Natural killer cell (primary cell): Measurements from ENCODE around the gene CREBBP. TPM values are rescaled to one million over a fixed set of nuclear protein-coding genes. Genes with fewer than 3 reads are reported as not detected.

ENCODE experiments used
- ATAC-seq, 3 donors: fragments of 150-1000 bp in 2 of 3; fragments of 200-7000 bp in 1 of 3; cut with Tn5 transposase; 1 replicate in 1 of 3; 2 replicates in 2 of 3; pipeline ENCODE4 v1.10.0; 2021; ENCODE audit warnings: mild to moderate bottlenecking in 2 of 3, moderate library complexity in 2 of 3
- DNase-seq, 2 donors: peaks; one replicate each; pipeline versions ENCODE4 v3.0.0 to v3.0.0-alpha.2; 2013 to 2021; ENCODE audit warnings: mixed read lengths in 1 of 2
- H3K27ac ChIP-seq: one replicate; pipeline ENCODE4 v1.5.1; 2013; ENCODE audit warnings: mild to moderate bottlenecking, low read length
- H3K27me3 ChIP-seq: one replicate; pipeline ENCODE4 v1.6.1; 2013; ENCODE audit warnings: low read length; ENCODE audit not compliant: control insufficient read depth, insufficient read depth
- H3K36me3 ChIP-seq: one replicate; pipeline ENCODE4 v1.6.1; 2013; ENCODE audit warnings: low read length; ENCODE audit not compliant: control insufficient read depth, insufficient read depth
- H3K4me1 ChIP-seq: one replicate; pipeline ENCODE4 v1.6.1; 2013; ENCODE audit warnings: low read length; ENCODE audit not compliant: control insufficient read depth, insufficient read depth
- H3K4me3 ChIP-seq: one replicate; pipeline ENCODE4 v1.5.1; 2013; ENCODE audit warnings: low read length
- H3K9me3 ChIP-seq: one replicate; pipeline ENCODE4 v1.6.1; 2013; ENCODE audit warnings: low read length; ENCODE audit not compliant: control insufficient read depth, insufficient read depth
- H3K27ac Mint-ChIP-seq, 2 donors: one replicate each; pipeline ENCODE4 v1.8.0; 2022; ENCODE audit warnings: mild to moderate bottlenecking in 2 of 2, mixed read lengths in 2 of 2, moderate library complexity in 1 of 2
- H3K27me3 Mint-ChIP-seq, 2 donors: one replicate each; pipeline ENCODE4 v1.8.0; 2022; ENCODE audit warnings: low read depth in 2 of 2, mixed read lengths in 2 of 2
- H3K36me3 Mint-ChIP-seq: one replicate; pipeline ENCODE4 v1.8.0; 2022; ENCODE audit warnings: mixed read lengths
- H3K4me1 Mint-ChIP-seq, 2 donors: one replicate each; pipeline ENCODE4 v1.8.0; 2022; ENCODE audit warnings: mixed read lengths in 2 of 2
- H3K4me3 Mint-ChIP-seq: one replicate; pipeline ENCODE4 v1.8.0; 2022; ENCODE audit warnings: mild to moderate bottlenecking, moderate library complexity, mixed read lengths
- H3K9me3 Mint-ChIP-seq, 2 donors: one replicate each; pipeline ENCODE4 v1.8.0; 2022; ENCODE audit warnings: mixed read lengths in 2 of 2
- WGBS: methylation state at CpG from one replicate; pipeline ENCODE4 v1.1.7; 2013; ENCODE audit warnings: missing lambda C conversion rate; ENCODE audit not compliant: insufficient coverage; 5-methylcytosine and 5-hydroxymethylcytosine counted together
- intact Hi-C: fragments of 100-400 bp; cut with micrococcal nuclease; formaldehyde crosslinking; loops from one replicate; pipeline ENCODE4 v1.14.2; 2022
- total RNA-seq, 4 donors: library from RNA; stranded (reverse); fragments of 120-200 nt in 1 of 4; gene quantifications; one replicate each; pipeline versions ENCODE4 v1.2.3 to v1.2.4, GENCODE V29; 2013 to 2022
- TF ChIP-seq, protein P1 (sequence below): fragments of 200-600 bp; IDR thresholded peaks from one replicate; pipeline ENCODE4 v1.8.0; 2022; ENCODE audit warnings: antibody characterized with exemption

CREBBP gene
- total RNA-seq, 3 donors from 2014 or later (not counting 1 experiment from before 2014, with no cell fraction given): 197 to 234 (median 224) TPM

DNA sequence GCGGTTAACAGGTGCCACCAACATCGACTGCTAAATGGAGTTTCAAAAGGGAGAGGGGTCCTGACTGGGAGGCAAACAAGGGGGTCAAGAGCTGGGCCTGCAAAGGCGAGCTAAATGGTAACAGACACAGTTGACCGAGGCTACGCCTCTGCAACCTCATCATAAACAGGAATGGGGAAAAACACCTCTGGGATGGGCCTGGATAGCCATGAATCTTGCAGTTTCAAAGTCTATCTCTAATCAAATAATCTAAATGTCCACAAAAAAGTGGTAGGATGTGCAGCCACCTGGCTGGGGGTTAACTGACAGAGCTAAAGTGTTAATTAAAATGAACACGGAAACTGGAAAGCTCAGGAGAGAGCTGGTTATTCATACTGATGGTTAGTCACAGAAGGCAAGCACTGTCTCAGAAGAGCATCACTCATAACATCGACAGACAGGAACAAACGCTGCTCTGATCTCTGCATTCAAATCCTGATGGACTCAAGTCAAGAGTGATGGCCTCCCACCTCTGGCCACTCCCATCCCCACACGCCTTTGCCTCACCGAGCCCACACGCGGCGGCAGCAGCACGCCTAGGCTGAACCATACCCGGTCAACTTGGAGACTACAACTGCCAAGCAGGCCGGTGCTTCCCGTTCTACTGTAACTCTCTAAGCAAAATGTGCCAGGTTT, 56.3 kb downstream of the CREBBP start:
- 95% methylated on average over 17 of the region's 17 CpGs for WGBS
- TF ChIP-seq, protein P1, sequence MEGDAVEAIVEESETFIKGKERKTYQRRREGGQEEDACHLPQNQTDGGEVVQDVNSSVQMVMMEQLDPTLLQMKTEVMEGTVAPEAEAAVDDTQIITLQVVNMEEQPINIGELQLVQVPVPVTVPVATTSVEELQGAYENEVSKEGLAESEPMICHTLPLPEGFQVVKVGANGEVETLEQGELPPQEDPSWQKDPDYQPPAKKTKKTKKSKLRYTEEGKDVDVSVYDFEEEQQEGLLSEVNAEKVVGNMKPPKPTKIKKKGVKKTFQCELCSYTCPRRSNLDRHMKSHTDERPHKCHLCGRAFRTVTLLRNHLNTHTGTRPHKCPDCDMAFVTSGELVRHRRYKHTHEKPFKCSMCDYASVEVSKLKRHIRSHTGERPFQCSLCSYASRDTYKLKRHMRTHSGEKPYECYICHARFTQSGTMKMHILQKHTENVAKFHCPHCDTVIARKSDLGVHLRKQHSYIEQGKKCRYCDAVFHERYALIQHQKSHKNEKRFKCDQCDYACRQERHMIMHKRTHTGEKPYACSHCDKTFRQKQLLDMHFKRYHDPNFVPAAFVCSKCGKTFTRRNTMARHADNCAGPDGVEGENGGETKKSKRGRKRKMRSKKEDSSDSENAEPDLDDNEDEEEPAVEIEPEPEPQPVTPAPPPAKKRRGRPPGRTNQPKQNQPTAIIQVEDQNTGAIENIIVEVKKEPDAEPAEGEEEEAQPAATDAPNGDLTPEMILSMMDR: no peak
- H3K36me3 ChIP-seq: no peaks in the 10 kb centered on the region
- H3K27me3 ChIP-seq: no peaks in the 10 kb centered on the region
- no peak overlapping the region for H3K4me3 ChIP-seq
- no peaks in the 10 kb centered on the region for H3K36me3 Mint-ChIP-seq
- no peaks in the 10 kb centered on the region for H3K9me3 Mint-ChIP-seq
- DNase-seq: no peak
- peaks cover 61% of the 10 kb centered on the region for H3K4me1 ChIP-seq
- H3K27ac Mint-ChIP-seq: peak overlapping the region; percentile 20 to 26
- H3K27ac ChIP-seq: no peak overlapping the region
- peaks cover 76 to 78% of the 10 kb centered on the region in 2 donors for H3K4me1 Mint-ChIP-seq
- H3K9me3 ChIP-seq: no peaks in the 10 kb centered on the region
- ATAC-seq: peak in 1 of 3 donors; percentile 23
- no peaks in the 10 kb centered on the region for H3K27me3 Mint-ChIP-seq
- H3K4me3 Mint-ChIP-seq: peak overlapping the region; percentile 71
- intact Hi-C loops: no loop called here

DNA sequence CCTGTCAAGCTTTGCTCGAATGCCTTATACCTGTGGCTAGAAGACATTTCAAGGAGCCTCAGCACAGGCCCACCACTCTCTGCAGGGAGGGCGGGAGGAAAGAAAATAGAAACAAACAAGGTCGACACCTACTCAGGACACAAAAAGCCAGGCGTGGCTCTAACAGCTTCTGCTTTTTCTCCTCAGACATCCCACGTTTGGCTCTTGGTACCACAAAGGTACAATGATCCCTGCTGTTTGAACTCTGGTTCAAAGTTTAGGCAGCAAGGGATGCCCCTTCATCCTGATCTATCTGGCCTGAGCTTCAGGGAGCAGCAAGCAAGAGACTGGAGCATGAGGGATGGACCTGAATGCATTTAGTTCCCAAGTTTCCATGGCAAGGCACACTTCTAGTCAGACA, 57.1 kb downstream of the CREBBP start:
- Histone ChIP-seq H3K27me3 (no peaks in the 10 kb centered on the region), H3K36me3 (no peaks in the 10 kb centered on the region), H3K4me3 (no peak overlapping the region), H3K9me3 (no peaks in the 10 kb centered on the region), H3K27ac (no peak overlapping the region), H3K4me1 (peaks cover 68% of the 10 kb centered on the region)
- 40% methylated on average over 5 of the region's 5 CpGs for WGBS
- Mint-ChIP-seq H3K27ac (peak overlapping the region in 1 of 2 donors; percentile 20), H3K4me1 (peaks cover 82 to 86% of the 10 kb centered on the region in 2 donors), H3K36me3 (no peaks in the 10 kb centered on the region), H3K27me3 (no peaks in the 10 kb centered on the region), H3K4me3 (peak overlapping the region; percentile 28), H3K9me3 (no peaks in the 10 kb centered on the region)
- ATAC-seq: no peak
- no peak for DNase-seq
- intact Hi-C loops: no loop called here
- TF ChIP-seq, protein P1: no peak

DNA sequence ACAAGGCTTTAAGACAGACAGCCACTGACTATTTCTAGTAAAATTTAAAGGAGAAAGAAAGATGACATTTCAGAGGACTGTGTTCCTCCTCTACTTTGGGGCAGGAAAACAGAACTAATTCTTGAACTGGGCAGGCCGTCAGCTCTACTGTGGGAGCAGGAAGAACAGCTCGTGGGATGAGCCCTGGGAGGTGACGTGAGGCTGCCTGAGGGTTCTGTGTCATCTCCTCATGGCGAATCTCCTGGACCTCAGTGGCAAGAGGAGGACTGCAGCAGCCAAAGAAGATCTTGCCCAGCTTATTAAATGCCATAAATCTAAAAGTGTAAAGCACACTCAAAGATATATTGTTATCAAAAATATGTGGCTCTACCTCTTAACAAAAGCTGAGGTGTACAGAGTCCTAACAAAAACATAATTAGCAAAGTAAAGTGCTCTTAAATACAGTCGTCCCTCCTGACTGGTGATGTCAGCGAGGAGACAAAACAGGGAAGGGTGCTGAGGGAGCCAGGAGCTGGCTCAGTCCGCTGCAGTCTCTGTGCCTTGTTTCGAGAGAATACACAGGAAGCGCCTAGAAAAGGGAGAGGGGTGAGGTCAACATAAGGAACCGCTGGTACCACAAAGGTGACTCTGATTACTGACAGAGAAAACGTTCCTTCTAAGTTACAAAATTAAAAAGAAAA, 58.0 kb downstream of the CREBBP start:
- no peak overlapping the region for H3K4me3 ChIP-seq
- H3K9me3 ChIP-seq: no peaks in the 10 kb centered on the region
- no peaks in the 10 kb centered on the region for H3K36me3 Mint-ChIP-seq
- TF ChIP-seq, protein P1: no peak
- H3K9me3 Mint-ChIP-seq: no peaks in the 10 kb centered on the region
- ATAC-seq (no peak), DNase-seq (no peak)
- intact Hi-C loops: no loop called here
- peaks cover 91 to 95% of the 10 kb centered on the region in 2 donors for H3K4me1 Mint-ChIP-seq
- H3K27ac ChIP-seq: no peak overlapping the region
- H3K27ac Mint-ChIP-seq: peak overlapping the region in 1 of 2 donors; percentile 9
- no peaks in the 10 kb centered on the region for H3K27me3 Mint-ChIP-seq
- H3K27me3 ChIP-seq: no peaks in the 10 kb centered on the region
- peaks cover 77% of the 10 kb centered on the region for H3K4me1 ChIP-seq
- 64% methylated on average over 11 of the region's 11 CpGs for WGBS
- H3K36me3 ChIP-seq: no peaks in the 10 kb centered on the region
- peak overlapping the region; percentile 70 for H3K4me3 Mint-ChIP-seq
